Measurements from ENCODE around the gene AP5B1.

The AP5B1 gene

DNA sequence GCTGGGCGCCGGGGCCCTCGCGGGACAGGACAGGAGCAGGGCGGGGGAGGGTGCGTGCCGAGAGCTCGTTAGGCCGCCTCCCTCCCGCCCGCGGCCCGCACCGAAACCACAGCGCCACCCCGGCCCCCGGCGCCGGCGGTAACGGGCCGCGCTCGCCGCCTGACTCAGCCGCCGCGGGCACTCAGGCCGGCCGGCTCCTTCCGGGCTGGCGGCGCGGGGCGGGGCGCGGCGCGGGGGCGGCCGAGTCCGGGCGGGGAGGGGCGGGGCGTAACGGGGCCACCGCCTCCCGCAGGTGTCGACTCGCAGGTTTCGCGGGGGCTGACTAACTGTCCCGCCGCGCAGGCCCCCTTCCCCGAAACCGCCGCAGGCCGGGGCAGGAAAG, at the start of gene AP5B1:
Gene AP5B1, minus strand, starts transcription at position 207 of the 382 bp plus-strand sequence. CDS start 385 bp downstream, outside the sequence.
- DNase-seq, result peak in 9 of 14 donors; percentile 11 to 66 (median 41)

DNA sequence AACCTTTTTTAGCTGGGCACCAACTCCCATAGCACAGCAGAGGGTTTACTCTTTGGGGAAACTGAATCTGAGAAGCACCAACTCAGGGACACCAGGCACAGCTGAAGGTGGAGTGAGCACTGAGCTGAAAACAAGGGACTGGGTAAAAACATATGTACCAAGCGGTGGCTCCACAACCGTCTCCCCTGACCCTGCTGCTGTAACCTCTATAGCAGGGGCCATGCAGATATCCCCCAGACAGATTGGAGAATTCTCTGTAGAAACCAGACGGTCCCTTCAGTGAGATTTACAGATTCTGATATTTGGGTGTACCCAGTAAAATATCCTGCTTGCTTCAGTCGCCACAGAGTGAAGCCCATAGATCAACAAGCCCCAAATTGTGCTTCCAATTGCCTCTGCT, 48.7 kb upstream of the AP5B1 start:
- DNase-seq, result no peak

GRCh38 chr11:65826984-65827735, 46.4 kb upstream of the AP5B1 start:
- no peak for DNase-seq

DNA sequence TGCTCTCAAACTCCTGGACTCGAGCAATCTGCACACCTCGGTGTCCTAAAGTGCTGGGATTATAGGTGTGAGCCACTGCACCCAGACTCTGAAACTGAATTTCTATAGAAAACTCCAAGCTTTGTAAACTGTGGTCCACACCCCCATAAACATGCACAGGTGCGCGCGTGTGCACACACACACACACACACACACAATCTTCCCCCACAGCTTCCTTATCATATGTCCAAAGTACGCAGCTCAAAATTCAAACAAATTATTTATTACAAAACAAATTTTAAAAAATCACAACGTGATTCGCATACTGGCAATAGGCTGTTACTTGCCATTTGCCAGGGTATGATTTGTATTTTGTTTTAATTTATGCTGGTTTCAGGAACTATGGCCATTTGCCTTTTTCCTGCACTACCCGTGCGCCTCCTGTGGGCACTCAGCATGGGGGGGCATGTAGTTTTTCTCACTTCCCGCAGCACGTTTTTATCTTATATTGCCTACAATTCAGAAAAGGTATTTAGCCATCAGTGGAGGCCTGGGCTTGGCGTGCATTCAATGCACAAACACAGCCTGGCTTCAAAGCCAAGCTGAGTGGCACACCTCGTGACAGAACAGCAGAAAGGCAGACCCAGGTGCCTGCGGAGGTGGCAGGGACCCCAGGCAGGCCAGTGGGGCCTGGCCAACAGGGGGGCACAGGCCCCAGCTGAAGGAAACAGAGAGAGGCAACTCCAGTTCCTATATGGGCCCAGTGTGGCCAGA, 42.2 kb upstream of the AP5B1 start:
- no peak for DNase-seq

DNA sequence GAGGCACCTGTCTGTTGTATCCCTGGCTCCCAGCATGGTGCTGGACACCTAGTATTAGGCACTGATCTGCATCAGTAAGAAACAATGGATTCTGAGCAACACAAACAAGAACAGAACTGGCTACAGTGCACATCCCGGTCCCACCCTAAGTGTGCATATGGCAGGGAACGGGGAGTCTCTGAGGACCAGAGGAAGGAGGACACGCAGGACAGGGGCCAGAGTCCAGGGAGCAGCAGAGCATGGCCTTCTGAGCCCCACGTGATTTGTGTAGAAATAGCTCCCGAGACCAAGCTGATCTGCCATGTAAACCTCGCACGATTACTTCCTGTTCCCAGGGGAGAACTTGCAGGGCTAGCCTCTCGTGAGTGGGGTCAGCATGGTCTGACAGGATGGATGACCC, 40.3 kb upstream of the AP5B1 start:
- DNase-seq, result no peak

GRCh38 chr11:65817835-65818680, 37.3 kb upstream of the AP5B1 start:
- peak; percentile 33 to 96 (median 84) for DNase-seq

DNA sequence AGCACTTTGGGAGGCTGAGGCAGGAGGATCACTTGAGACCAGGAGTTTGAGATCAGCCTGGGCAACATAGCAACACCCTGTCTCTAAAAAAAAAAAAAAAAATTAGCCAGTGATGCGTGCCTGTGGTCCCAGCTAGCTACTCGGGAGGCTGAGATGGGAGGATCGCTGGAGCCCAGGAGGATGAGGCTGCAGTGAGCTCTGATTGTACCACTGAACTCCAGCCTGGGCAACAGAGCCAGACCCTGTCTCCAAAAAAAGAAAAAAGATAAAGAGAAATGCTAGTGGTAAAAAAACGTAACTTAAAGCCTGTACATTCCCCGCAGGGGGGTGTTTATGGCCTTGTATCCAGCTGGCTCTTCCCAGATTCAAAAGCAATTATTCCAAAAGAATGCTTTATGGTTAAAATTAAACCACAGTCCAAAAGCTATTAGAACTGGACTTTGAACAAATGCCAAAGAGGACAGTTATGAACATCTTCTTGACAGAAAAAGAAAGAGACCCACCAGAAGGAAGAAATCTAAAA, 36.6 kb upstream of the AP5B1 start:
- DNase-seq, result no peak

GRCh38 chr11:65816696-65817095, 35.9 kb upstream of the AP5B1 start:
- no peak for DNase-seq

DNA sequence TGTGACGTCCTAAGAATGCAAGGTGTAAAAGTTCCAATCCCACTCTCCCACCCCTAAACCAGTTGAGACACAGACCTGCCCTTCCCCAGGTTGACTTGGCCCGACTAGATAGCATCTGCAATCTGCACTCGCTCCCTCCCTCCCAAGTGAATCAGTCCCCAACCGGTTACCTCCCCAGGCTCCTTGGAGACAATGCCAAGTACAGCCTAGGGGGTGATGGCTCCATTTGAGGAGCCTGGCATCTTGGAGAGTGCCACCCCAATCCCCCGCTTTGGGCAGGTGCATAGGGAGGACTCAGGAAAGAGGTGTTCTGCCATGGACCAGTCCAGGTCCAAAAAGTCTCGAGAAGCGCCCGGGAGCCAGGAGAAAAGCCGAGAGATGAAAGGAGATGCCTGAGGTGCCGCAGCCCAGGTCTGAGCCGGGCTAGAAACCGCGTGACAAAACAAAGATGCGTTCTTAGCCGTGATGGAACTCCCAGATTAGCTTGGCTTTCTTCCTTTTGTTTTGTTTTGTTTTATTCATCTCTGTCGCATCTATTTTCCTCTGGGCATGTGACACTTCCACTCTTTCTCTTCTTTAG, 34.3 kb upstream of the AP5B1 start:
- DNase-seq, result no peak

GRCh38 chr11:65814131-65814985, 33.6 kb upstream of the AP5B1 start:
- DNase-seq, result peak in 3 of 14 donors; percentile 1 to 36 (median 7)

DNA sequence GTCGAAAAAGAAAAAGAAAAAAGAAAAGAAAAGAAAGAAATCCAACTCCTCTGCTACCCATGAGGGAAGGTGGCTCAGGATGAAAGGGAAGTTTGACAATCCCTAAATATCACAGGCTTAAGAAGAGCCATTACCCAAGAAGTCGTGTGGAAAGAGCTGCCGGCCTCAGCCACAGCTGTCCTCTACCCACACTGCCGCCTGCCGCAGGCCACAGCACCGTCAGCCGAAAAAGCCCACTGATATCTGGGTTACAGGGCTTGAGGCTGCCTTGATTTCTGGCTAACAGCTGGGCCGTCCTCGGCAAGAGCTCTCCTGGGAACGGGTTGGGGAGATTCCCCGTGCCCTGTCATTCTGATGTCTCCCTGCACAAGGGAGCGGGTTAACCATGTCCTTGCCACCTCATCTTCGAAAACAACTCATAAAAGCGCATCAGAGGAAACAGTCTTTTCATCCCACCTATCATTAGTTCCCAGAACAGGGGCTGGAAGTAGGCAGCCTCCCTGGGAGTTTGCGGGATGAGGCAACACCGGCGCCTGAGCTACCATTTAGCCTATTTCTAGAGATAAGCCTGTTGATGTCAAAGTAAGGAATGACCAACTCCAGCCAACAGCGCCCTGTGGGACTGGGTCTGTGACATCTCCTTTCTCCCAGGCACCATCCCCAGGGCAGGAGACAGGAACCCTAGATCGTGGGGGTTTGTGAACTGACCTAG, 31.1 kb upstream of the AP5B1 start:
- no peak for DNase-seq

DNA sequence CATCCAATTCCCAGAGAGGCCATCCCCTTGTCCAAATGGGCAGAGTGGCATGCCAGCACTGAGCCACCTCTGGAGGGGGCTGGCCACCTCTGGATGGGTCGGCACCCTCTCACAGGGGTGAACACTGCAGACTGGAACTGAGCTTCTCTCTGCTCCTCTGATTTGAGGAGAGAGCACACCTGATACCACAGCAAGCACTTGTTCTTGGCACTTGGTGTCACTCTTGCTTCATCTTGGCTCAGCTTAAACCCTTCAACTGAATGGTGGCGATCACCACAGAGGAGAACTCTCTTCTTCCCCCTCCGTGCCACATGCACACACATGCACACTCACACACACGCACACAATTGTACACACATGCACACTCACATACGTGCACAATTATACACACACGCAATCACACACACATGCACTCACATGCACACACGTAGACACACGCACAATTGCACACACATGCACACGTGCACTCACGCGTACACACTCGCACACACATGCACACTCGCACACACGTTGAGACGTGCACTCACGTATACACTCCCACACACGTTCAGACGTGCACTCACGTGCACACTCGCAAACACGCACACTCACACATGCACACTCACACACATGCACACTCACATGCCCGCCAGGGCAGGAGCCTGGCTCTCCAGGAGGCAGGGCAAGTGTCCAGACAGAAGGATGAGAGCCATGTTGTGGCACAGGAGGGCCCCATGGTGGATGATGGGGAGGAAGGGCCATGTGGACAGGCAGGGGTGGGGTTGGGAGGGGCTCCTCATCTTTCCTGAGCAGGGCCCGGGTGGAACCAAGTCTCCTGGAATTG, 29.5 kb upstream of the AP5B1 start:
- DNase-seq, result no peak

DNA sequence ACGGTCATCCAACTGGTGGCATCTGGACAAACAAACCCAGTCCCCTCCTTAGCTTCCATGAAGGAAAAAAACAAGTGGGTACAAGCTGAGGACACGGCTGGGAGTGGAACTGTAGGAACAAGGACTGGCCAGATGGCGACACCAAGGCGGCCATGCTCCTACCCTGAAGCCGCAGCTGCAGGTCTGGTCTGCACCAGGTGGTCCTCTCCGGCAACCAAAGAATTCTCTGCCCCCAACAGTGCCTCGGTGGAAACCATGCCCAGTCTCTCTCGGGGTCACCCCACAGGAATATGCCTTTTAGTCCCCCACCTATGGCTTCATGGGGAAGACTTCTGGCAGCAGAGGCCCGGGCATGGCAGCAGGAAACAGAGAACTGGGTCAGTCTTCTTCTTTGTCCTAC, 28.7 kb upstream of the AP5B1 start:
- no peak for DNase-seq

DNA sequence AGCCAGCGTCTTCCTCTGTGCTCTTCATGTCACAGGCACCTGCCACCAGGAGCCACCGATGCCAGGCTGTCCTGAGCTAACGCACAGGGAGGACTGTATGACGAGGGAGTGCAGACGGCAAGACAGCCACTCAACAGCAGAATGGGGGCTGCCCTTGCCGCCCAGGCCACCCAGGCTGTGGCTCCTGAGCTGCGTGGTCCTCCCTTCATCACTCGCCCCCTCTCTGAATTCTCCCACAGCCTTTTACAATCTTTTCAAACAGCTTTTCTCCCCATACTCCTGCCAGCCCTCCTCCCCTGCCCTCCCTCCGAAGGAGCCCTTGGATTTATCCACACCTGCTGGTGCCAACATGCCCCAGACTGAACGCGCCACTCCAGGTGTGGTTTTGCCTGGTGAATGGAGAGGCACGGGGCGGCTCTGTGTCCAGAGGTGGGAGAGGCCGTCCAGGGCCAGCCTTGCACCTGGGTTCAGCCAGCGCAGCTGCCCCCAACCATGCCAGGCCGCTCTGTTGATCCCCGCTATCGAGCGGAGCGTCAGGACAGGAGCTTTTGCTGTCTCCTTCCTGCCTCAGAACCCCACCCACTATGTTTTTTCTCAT, 28.1 kb upstream of the AP5B1 start:
- DNase-seq, result no peak

DNA sequence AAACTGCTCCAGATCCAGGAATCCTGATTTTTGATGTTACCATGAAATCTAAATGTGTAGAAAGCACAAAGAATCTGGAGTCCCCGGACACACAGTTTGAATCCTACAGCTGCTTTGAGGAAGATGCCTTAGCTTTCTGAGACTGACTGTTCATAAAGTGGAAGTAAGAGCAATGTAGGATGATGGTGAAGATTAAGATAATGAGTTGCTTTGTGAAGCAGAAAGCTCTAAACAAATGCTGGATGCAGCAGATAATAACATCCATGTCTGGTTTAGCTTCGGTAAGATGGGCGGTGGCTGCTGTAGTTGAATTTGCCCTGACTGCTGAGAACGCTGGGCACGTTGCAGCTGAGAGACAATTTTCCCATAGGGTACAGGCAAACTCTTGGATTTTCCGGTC, 26.2 kb upstream of the AP5B1 start:
- no peak for DNase-seq

GRCh38 chr11:65803797-65804492, 23.2 kb upstream of the AP5B1 start:
- DNase-seq, result no peak

DNA sequence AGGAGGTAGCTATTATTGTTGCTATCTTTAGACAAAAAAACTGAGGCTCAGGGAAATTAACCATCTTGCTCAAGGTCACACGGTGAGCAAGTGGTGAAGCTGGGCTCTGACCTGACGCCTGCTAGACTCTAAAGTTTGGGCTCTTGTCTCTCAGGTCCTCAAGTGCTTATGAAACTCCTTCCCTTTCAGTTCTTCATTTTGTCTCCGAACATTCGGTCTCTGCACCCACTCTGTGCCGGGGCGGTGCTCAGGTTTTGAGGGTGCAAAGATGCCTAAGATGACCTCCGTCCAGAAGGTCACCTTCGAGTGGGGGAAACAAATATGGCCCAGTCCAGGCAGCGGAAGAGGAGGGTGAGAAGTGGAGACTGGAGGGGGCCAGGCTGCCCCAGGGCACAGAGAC, 22.1 kb upstream of the AP5B1 start:
- DNase-seq, result no peak

GRCh38 chr11:65801153-65801987, 20.6 kb upstream of the AP5B1 start:
- no peak for DNase-seq
